Panc1 (cell line): Measurements from ENCODE around the gene BEX3. TPM values are rescaled to one million over a fixed set of nuclear protein-coding genes. Genes with fewer than 3 reads are reported as not detected.
A peak's percentile ranks its signal among the peaks of the same experiment; 100 is the strongest.

Experiments
- ATAC-seq: fragments of 200-7000 bp; cut with Tn5 transposase; 2 replicates; pipeline ENCODE4 v1.9.1; 2020; ENCODE audit warnings: mild to moderate bottlenecking, moderate library complexity
- BruUV-seq: library from RNA; stranded (reverse); fragments of 400-500 nt; replicated peaks from 2 replicates; lab custom pipeline; 2021; lab: Mats Ljungman, UMichigan
- CTCF ChIA-PET: fragments of 300-600 bp; sonication (Branson Sonifier 250); formaldehyde crosslinking; loops from one replicate; lab custom pipeline; 2022; ENCODE audit warnings: antibody characterized with exemption; lab: Charles Lee
- POLR2A ChIA-PET: fragments of 300-600 bp; sonication (Branson Sonifier 250); formaldehyde crosslinking; loops from one replicate; lab custom pipeline; 2022; ENCODE audit warnings: antibody characterized with exemption; lab: Charles Lee
- DNase-seq: peaks from one replicate; pipeline ENCODE4 v3.0.0-alpha.2; 2010; ENCODE audit warnings: low read depth, low spot score
- H3K27ac ChIP-seq: 2 replicates; pipeline ENCODE4 v1.5.1; 2011; ENCODE audit warnings: mild to moderate bottlenecking, low read length, inconsistent platforms
- H3K27me3 ChIP-seq: fragments of 200-500 bp; sonication (Bioruptor generic); 2 replicates; pipeline ENCODE4 v1.6.0; 2014; ENCODE audit warnings: low read length, inconsistent platforms; ENCODE audit not compliant: control insufficient read depth, insufficient read depth
- H3K36me3 ChIP-seq: fragments of 200-500 bp; sonication (Bioruptor generic); 2 replicates; pipeline ENCODE4 v1.5.1; 2014; ENCODE audit warnings: inconsistent platforms, mild to moderate bottlenecking, low read length, moderate library complexity; ENCODE audit not compliant: control insufficient read depth, insufficient read depth
- H3K4me1 ChIP-seq: 2 replicates; pipeline ENCODE4 v1.5.1; 2011; ENCODE audit warnings: inconsistent platforms, mild to moderate bottlenecking, low read length, moderate library complexity; ENCODE audit not compliant: control insufficient read depth, insufficient read depth
- H3K4me3 ChIP-seq, 2 experiments: 2 replicates each; pipeline ENCODE4 v1.5.1; 2011 to 2012; ENCODE audit warnings: low read depth in 2 of 2, low read length in 2 of 2, mild to moderate bottlenecking in 2 of 2, inconsistent platforms in 1 of 2, moderate library complexity in 1 of 2
- H3K9me3 ChIP-seq: fragments of 200-500 bp; sonication (Bioruptor generic); 2 replicates; pipeline ENCODE4 v1.5.1; 2014; ENCODE audit warnings: low read depth, mild to moderate bottlenecking, inconsistent platforms, low read length, moderate library complexity; ENCODE audit not compliant: control insufficient read depth, insufficient read depth
- POLR2AphosphoS5 ChIP-seq: IDR thresholded peaks from 2 replicates; pipeline ENCODE4 v1.6.1; 2012; ENCODE audit warnings: mild to moderate bottlenecking, low read depth, low read length, moderate library complexity
- REST ChIP-seq, 2 experiments: IDR thresholded peaks; 2 replicates each; pipeline ENCODE4 v1.6.1; 2011 to 2012; ENCODE audit warnings: low read depth in 2 of 2, control low read depth in 1 of 2, low read length in 1 of 2, mild to moderate bottlenecking in 1 of 2, moderate library complexity in 1 of 2; ENCODE audit not compliant: insufficient read depth in 1 of 2
- SIN3A ChIP-seq: IDR thresholded peaks from 2 replicates; pipeline ENCODE4 v1.6.1; 2012; ENCODE audit warnings: low read depth, mild to moderate bottlenecking, low read length, moderate library complexity, borderline replicate concordance; ENCODE audit not compliant: insufficient read depth
- TCF7L2 ChIP-seq: IDR thresholded peaks from 2 replicates; pipeline ENCODE4 v1.6.1; 2011; ENCODE audit warnings: mild to moderate bottlenecking, low read depth, low read length, inconsistent platforms
- in situ Hi-C: cut with HindIII; loops from 2 replicates; pipeline ENCODE4 v1.10.0; 2016; ENCODE audit warnings: low sequenced_read_pairs, low pct_unique_long_range_greater_than_20kb
- intact Hi-C: fragments of 100-400 bp; cut with micrococcal nuclease; formaldehyde crosslinking; loops from one replicate; pipeline ENCODE4 v1.10.0; 2022; ENCODE audit not compliant: unreplicated experiment
- total RNA-seq: library from RNA; stranded (reverse); gene quantifications from one replicate; pipeline ENCODE4 v1.2.1, GENCODE V29; 2021; ENCODE audit not compliant: unreplicated experiment
- TF ChIP-seq, protein P1 (sequence below): fragments of 450-650 bp; IDR thresholded peaks from 2 replicates; pipeline ENCODE4 v1.5.1; 2017; ENCODE audit warnings: mild to moderate bottlenecking

Gene BEX3
- total RNA-seq, 1 experiment from 2014 or later, result 59.3 TPM

GRCh38 chrX:103343105-103343504, 33.2 kb upstream of the BEX3 start:
- POLR2A ChIA-PET, result no interaction called here

DNA sequence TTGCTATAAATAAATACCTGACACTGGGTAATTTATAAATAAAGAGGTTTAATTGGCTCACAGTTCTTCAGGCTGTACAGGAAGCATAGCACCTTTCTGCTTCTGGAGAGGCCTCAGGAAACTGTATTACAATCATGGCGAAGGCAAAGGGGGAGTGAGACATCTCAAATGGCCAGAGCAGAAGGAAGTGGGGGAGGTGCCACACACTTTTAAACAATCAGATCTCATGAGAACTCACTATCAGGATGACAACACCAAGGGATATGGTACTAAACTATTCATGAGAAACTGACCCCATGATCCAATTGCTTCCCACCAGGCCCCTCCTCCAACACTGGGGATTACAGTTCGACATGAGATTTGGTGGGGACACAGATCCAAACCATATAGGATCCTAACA, 31.7 kb upstream of the BEX3 start:
- intact Hi-C loops, result no loop called here
- CTCF ChIA-PET, result no interaction called here

More at GRCh38 chrX:103343105-103343504, 33.2 kb upstream of the BEX3 start:
- peak; percentile 83 for ATAC-seq
- CTCF ChIA-PET, result interaction anchor here (0.6 to 1.1 kb wide), 2 partner anchors 121 to 344 kb away, joined by 5 to 8 read pairs; no protein-coding TSS in a partner anchor
- TF ChIP-seq REST (IDR thresholded peaks at IDR 0.05; ENCODE audit: insufficient read depth in 1 of 2, low read depth in 2 of 2, low read length in 1 of 2), result no peak
- TF ChIP-seq, protein P1, sequence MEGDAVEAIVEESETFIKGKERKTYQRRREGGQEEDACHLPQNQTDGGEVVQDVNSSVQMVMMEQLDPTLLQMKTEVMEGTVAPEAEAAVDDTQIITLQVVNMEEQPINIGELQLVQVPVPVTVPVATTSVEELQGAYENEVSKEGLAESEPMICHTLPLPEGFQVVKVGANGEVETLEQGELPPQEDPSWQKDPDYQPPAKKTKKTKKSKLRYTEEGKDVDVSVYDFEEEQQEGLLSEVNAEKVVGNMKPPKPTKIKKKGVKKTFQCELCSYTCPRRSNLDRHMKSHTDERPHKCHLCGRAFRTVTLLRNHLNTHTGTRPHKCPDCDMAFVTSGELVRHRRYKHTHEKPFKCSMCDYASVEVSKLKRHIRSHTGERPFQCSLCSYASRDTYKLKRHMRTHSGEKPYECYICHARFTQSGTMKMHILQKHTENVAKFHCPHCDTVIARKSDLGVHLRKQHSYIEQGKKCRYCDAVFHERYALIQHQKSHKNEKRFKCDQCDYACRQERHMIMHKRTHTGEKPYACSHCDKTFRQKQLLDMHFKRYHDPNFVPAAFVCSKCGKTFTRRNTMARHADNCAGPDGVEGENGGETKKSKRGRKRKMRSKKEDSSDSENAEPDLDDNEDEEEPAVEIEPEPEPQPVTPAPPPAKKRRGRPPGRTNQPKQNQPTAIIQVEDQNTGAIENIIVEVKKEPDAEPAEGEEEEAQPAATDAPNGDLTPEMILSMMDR, result peak; percentile 78
- Histone ChIP-seq H3K4me3 (no peak overlapping the region), H3K27me3 (0 out of 2 replicates have a peak, but pooled peaks cover 2% of the 10 kb centered on the region), H3K27ac (no peak overlapping the region), H3K9me3 (no peaks in the 10 kb centered on the region), H3K36me3 (no peaks in the 10 kb centered on the region), H3K4me1 (no peaks in the 10 kb centered on the region)
- intact Hi-C loops, result loop anchor here (1.0 kb wide), 1 partner anchor 121 kb away; no protein-coding TSS in a partner anchor
- no TSS peak for BruUV-seq
- in situ Hi-C loops, result no loop called here
- peak; percentile 47 for DNase-seq

More for the DNA sequence above, 31.7 kb upstream of the BEX3 start:
- TF ChIP-seq POLR2AphosphoS5 (no peak), TCF7L2 (no peak), SIN3A (no peak), REST (IDR thresholded peaks at IDR 0.05; ENCODE audit: insufficient read depth in 1 of 2, low read depth in 2 of 2, low read length in 1 of 2) (no peak)
- TF ChIP-seq, protein P1, result no peak
- Histone ChIP-seq H3K27ac (no peak overlapping the region), H3K4me1 (no peaks in the 10 kb centered on the region), H3K36me3 (no peaks in the 10 kb centered on the region), H3K4me3 (no peak overlapping the region), H3K27me3 (0 out of 2 replicates have a peak, but pooled peaks cover 2% of the 10 kb centered on the region), H3K9me3 (no peaks in the 10 kb centered on the region)
- DNase-seq (no peak), ATAC-seq (no peak)
- POLR2A ChIA-PET, result no interaction called here
- no TSS peak for BruUV-seq
- in situ Hi-C loops, result no loop called here
